Measurements from ENCODE around the gene MARK1.

DNA sequence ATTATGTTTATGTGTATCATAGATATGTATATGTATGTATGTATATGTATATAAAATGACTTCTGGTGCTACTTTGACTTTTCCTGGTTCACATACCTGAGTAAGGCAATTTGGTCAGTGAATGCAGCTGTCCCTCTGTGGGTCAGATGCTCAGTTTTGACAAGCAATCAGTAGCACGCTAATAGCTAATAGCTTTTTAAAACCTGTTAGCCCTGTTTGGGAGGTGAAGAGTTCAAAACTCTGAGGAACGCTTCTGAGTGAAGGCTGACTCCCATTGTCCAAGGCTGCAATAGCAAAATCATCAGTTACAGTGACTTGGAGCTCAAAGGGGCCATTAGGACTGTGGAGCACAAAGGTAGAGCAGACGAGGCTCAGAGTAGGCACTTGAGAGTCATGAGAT, 67.2 kb downstream of the MARK1 start:
- TF ChIP-seq, protein P1, sequence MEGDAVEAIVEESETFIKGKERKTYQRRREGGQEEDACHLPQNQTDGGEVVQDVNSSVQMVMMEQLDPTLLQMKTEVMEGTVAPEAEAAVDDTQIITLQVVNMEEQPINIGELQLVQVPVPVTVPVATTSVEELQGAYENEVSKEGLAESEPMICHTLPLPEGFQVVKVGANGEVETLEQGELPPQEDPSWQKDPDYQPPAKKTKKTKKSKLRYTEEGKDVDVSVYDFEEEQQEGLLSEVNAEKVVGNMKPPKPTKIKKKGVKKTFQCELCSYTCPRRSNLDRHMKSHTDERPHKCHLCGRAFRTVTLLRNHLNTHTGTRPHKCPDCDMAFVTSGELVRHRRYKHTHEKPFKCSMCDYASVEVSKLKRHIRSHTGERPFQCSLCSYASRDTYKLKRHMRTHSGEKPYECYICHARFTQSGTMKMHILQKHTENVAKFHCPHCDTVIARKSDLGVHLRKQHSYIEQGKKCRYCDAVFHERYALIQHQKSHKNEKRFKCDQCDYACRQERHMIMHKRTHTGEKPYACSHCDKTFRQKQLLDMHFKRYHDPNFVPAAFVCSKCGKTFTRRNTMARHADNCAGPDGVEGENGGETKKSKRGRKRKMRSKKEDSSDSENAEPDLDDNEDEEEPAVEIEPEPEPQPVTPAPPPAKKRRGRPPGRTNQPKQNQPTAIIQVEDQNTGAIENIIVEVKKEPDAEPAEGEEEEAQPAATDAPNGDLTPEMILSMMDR (IDR thresholded peaks at IDR 0.05): no peak
- TF ChIP-seq EZH2 (IDR thresholded peaks at IDR 0.05): no peak
